Measurements from ENCODE around the gene NUDT8. TPM values are rescaled to one million over a fixed set of nuclear protein-coding genes. Genes with fewer than 3 reads are reported as not detected.

Gene NUDT8
- total and polyA plus RNA-seq, 12 donors: 1.9 to 40.6 (median 7.6) TPM

GRCh38 chr11:67657300-67657699 lies 27.6 kb upstream of the NUDT8 start:
- DNase-seq: no peak
- Histone ChIP-seq H3K27ac (no peak overlapping the region), H3K27me3 (no peaks in the 10 kb centered on the region), H3K9me3 (replicated peaks in 1 of 3) (no peaks in the 10 kb centered on the region), H3K4me1 (replicated peaks in 1 of 2) (no peaks in the 10 kb centered on the region), H3K36me3 (replicated peaks in 1 of 2) (no peaks in the 10 kb centered on the region), H3K4me3 (no peak overlapping the region)
- intact Hi-C loops (cut with DNase I): no loop called here
- 33 to 42% (median 37%) methylated on average over 3 of the region's 3 CpGs for WGBS, 4 donors
- TF ChIP-seq CTCF (IDR thresholded peaks at IDR 0.05) (no peak), POLR2A (IDR thresholded peaks at IDR 0.05) (no peak)

GRCh38 chr11:67656278-67656922 lies 26.7 kb upstream of the NUDT8 start:
- DNase-seq: no peak
- H3K9me3 ChIP-seq (replicated peaks in 1 of 3): no peaks in the 10 kb centered on the region
- no peaks in the 10 kb centered on the region for H3K27me3 ChIP-seq
- H3K27ac ChIP-seq: no peak overlapping the region
- no peak for TF ChIP-seq CTCF (IDR thresholded peaks at IDR 0.05)
- no peaks in the 10 kb centered on the region for H3K36me3 ChIP-seq (replicated peaks in 1 of 2)
- intact Hi-C loops (cut with DNase I): no loop called here
- no peak overlapping the region for H3K4me3 ChIP-seq
- 79 to 91% (median 87%) methylated on average over 3 to 4 of the region's 4 CpGs for WGBS, 4 donors
- H3K4me1 ChIP-seq (replicated peaks in 1 of 2): no peaks in the 10 kb centered on the region

- Histone ChIP-seq H3K9me3 (replicated peaks in 1 of 3) (no peaks in the 10 kb centered on the region), H3K4me3 (no peak overlapping the region), H3K27ac (no peak overlapping the region), H3K36me3 (replicated peaks in 1 of 2) (no peaks in the 10 kb centered on the region), H3K27me3 (no peaks in the 10 kb centered on the region), H3K4me1 (replicated peaks in 1 of 2) (no peaks in the 10 kb centered on the region)
- intact Hi-C loops (cut with DNase I): no loop called here
- TF ChIP-seq POLR2A (IDR thresholded peaks at IDR 0.05) (no peak), CTCF (IDR thresholded peaks at IDR 0.05) (no peak)
- DNase-seq: no peak
- 71 to 79% (median 73%) methylated on average over 9 of the region's 9 CpGs for WGBS, 4 donors
Measured at GRCh38 chr11:67654225-67654624, 24.5 kb upstream of the NUDT8 start.

- TF ChIP-seq CTCF (IDR thresholded peaks at IDR 0.05) (no peak), POLR2A (IDR thresholded peaks at IDR 0.05) (no peak)
Measured at GRCh38 chr11:67652965-67653845, 23.5 kb upstream of the NUDT8 start.

More at GRCh38 chr11:67652965-67653845, 23.5 kb upstream of the NUDT8 start:
- 74 to 79% (median 76%) methylated on average over 14 to 15 of the region's 15 CpGs for WGBS, 4 donors
- no peaks in the 10 kb centered on the region for H3K9me3 ChIP-seq (replicated peaks in 1 of 3)
- intact Hi-C loops (cut with DNase I): no loop called here
- no peak overlapping the region for H3K27ac ChIP-seq
- no peaks in the 10 kb centered on the region for H3K4me1 ChIP-seq (replicated peaks in 1 of 2)
- no peaks in the 10 kb centered on the region for H3K27me3 ChIP-seq
- DNase-seq: no peak
- no peak overlapping the region for H3K4me3 ChIP-seq
- no peaks in the 10 kb centered on the region for H3K36me3 ChIP-seq (replicated peaks in 1 of 2)

Data from adrenal gland (tissue), 12 donors.